ENCODE results near the gene TRRAP. TPM values are rescaled to one million over a fixed set of nuclear protein-coding genes. Genes with fewer than 3 reads are reported as not detected.

The TRRAP gene
- total RNA-seq, 1 donor from 2014 or later: 30.9 TPM

- peak; percentile 1 for DNase-seq (ENCODE audit: low spot score)
These were observed 65.0 kb downstream of the TRRAP start for GRCh38 chr7:98943336-98943735.

- peak; percentile 74 for DNase-seq (ENCODE audit: low spot score)
These were observed 66.1 kb downstream of the TRRAP start for GRCh38 chr7:98944386-98944785.

- peak; percentile 2 for DNase-seq (ENCODE audit: low spot score)
These were observed 67.5 kb downstream of the TRRAP start for GRCh38 chr7:98945852-98946251.

GRCh38 chr7:98946389-98946788 lies 68.1 kb downstream of the TRRAP start:
- DNase-seq (ENCODE audit: low spot score): peak; percentile 84

- peak; percentile 43 for DNase-seq (ENCODE audit: low spot score)
These were observed 71.2 kb downstream of the TRRAP start for GRCh38 chr7:98949336-98950044.

GRCh38 chr7:98955992-98956391 lies 77.7 kb downstream of the TRRAP start:
- no peak for DNase-seq (ENCODE audit: low spot score)

- no peak for DNase-seq (ENCODE audit: low spot score)
These were observed 78.1 kb downstream of the TRRAP start for GRCh38 chr7:98956469-98956868.

GRCh38 chr7:98956937-98957336 lies 78.6 kb downstream of the TRRAP start:
- no peak for DNase-seq (ENCODE audit: low spot score)

GRCh38 chr7:98957766-98958165 lies 79.4 kb downstream of the TRRAP start:
- DNase-seq (ENCODE audit: low spot score): peak; percentile 82

- DNase-seq (ENCODE audit: low spot score): no peak
These were observed 80.6 kb downstream of the TRRAP start for GRCh38 chr7:98958968-98959367.

GRCh38 chr7:98963305-98963704 lies 85.0 kb downstream of the TRRAP start:
- DNase-seq (ENCODE audit: low spot score): peak; percentile 79

GRCh38 chr7:98964596-98964995 lies 86.3 kb downstream of the TRRAP start:
- peak; percentile 67 for DNase-seq (ENCODE audit: low spot score)

- peak; percentile 64 for DNase-seq (ENCODE audit: low spot score)
These were observed 90.3 kb downstream of the TRRAP start for GRCh38 chr7:98968621-98969020.

GRCh38 chr7:98969386-98969785 lies 91.1 kb downstream of the TRRAP start:
- peak; percentile 75 for DNase-seq (ENCODE audit: low spot score)

- DNase-seq (ENCODE audit: low spot score): peak; percentile 79
These were observed 91.8 kb downstream of the TRRAP start for GRCh38 chr7:98970016-98970615.

GRCh38 chr7:98970805-98971204 lies 92.5 kb downstream of the TRRAP start:
- peak; percentile 51 for DNase-seq (ENCODE audit: low spot score)

GRCh38 chr7:98974205-98974604 lies 95.9 kb downstream of the TRRAP start:
- DNase-seq (ENCODE audit: low spot score): peak; percentile 51

GRCh38 chr7:98974906-98975816 lies 96.8 kb downstream of the TRRAP start:
- DNase-seq (ENCODE audit: low spot score): peak; percentile 45

GRCh38 chr7:98976396-98977185 lies 98.3 kb downstream of the TRRAP start:
- DNase-seq (ENCODE audit: low spot score): peak; percentile 73

GRCh38 chr7:98978672-98979071 lies 100.3 kb downstream of the TRRAP start:
- DNase-seq (ENCODE audit: low spot score): peak; percentile 68

- DNase-seq (ENCODE audit: low spot score): peak; percentile 80
These were observed 103.4 kb downstream of the TRRAP start for GRCh38 chr7:98981701-98982100.

Data from mesenteric fat pad (tissue), 1 donor.